Activated T-helper 1 cell treated with anti-CD3 and anti-CD28 coated beads, Interleukin-2, amount 50 U/mL, for 16 hours (primary cell): ENCODE results near the gene CDPF1.
"Not testable (repeated sequence)": the region's sequence is repeated elsewhere in the genome, so short reads cannot be mapped to it uniquely, and the experiment has no call there.

Experiments used
- DNase-seq, 2 donors: peaks; one replicate each; pipeline ENCODE4 v3.0.0-alpha.2; 2020; ENCODE audit warnings: low read depth in 1 of 2, low spot score in 1 of 2

The CDPF1 gene

GRCh38 chr22:46281866-46282678 lies 32.0 kb upstream of the CDPF1 start:
- DNase-seq, result no peak

GRCh38 chr22:46280999-46281623 lies 31.0 kb upstream of the CDPF1 start:
- no peak for DNase-seq

GRCh38 chr22:46280063-46280817 lies 30.1 kb upstream of the CDPF1 start:
- no peak for DNase-seq

- no peak for DNase-seq
Observed at GRCh38 chr22:46278656-46279645, 28.9 kb upstream of the CDPF1 start.

GRCh38 chr22:46276563-46276962 lies 26.5 kb upstream of the CDPF1 start:
- no peak for DNase-seq

- DNase-seq, result no peak
Observed at GRCh38 chr22:46275455-46276122, 25.5 kb upstream of the CDPF1 start.

GRCh38 chr22:46274381-46274780 lies 24.3 kb upstream of the CDPF1 start:
- no peak for DNase-seq

GRCh38 chr22:46273432-46274148 lies 23.5 kb upstream of the CDPF1 start:
- no peak for DNase-seq

GRCh38 chr22:46272762-46273431 lies 22.8 kb upstream of the CDPF1 start:
- DNase-seq, result no peak

GRCh38 chr22:46272196-46272595 lies 22.1 kb upstream of the CDPF1 start:
- DNase-seq, result no peak

- no peak for DNase-seq
Observed at GRCh38 chr22:46269564-46269963, 19.5 kb upstream of the CDPF1 start.

GRCh38 chr22:46267431-46268279 lies 17.6 kb upstream of the CDPF1 start, which contains the start of gene TTC38:
Gene TTC38 (plus strand): TSS chr22:46268008. CDS start chr22:46268040, 32 bp downstream.
- DNase-seq, result peak; percentile 21 to 26

- not testable (repeated sequence) for DNase-seq
Observed at GRCh38 chr22:46265627-46266026, 15.5 kb upstream of the CDPF1 start.

GRCh38 chr22:46264520-46264919 lies 14.4 kb upstream of the CDPF1 start:
- DNase-seq, result not testable (repeated sequence)

- no peak for DNase-seq
Observed at GRCh38 chr22:46263216-46263590, 13.1 kb upstream of the CDPF1 start, which contains the start of gene PKDREJ. Gene PKDREJ (minus strand): TSS chr22:46263343. CDS start chr22:46263322, 21 bp downstream.

GRCh38 chr22:46262449-46263215 lies 12.5 kb upstream of the CDPF1 start:
- no peak for DNase-seq

- DNase-seq, result no peak
Observed at GRCh38 chr22:46260038-46260437, 9.9 kb upstream of the CDPF1 start.
